CD4-positive, alpha-beta T cell treated with Interleukin-15 for 4 hours (primary cell): ENCODE measurements around the gene WNT8A.

Experiments
- DNase-seq: peaks from one replicate; pipeline ENCODE4 v3.0.0-alpha.2; 2020; ENCODE audit warnings: low spot score

The WNT8A gene

DNA sequence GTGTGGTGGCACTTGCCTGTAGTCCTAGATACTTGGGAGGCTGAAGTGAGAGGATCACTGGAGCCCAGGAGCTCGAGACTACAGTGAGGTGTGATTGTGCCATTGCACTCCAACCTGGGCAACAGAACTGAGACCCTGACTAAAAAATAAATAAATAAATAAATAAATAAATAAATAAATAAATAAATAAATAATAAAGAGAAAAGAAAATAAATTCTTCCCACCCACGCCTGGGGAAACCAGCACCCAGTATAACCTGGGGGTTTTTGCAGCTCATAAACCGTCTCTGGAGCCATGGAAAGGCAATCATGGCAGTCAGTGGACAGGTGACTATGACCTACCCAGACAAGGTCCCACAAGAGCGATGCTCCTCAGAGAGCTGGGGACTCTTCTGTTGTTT, 7.9 kb downstream of the WNT8A start:
- no peak for DNase-seq

DNA sequence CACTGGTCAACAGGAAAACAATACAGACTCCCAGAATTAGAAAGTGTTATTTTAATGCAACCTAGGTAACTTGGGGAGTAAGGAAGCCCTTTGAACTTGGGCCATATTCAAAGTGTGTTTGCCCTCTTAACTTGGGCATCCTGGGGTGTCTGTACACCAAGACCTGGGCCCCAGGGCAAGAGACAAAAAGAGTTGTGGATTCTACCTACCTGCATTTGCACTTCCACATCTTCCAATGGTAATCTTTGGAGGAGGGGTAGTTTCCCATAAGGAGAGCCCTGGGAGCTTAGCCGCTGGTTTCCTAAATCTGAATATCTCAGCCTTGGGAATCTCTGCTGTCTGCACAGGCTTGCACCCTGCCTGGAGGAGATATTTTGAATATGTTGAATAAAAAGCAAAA, 8.5 kb downstream of the WNT8A start:
- DNase-seq, result no peak

DNA sequence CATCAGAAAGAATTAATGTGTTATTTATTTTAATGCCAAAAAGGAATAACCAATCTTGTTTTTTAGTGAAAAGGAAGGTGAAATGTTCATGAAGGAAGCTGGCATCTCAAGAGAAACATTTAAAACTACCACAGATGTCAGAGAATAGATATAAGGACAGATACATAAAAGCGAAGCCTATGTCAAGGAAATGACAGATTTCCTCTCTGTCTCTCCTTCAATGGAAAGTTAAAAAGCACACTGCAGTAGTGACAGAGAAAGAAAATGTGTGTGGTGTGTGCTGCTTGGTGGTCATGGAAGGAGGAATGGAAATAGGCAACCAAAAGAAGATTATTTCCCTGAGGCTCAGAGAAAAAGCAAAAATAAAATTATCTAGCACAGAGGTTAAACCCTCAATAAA, 9.2 kb downstream of the WNT8A start:
- no peak for DNase-seq

DNA sequence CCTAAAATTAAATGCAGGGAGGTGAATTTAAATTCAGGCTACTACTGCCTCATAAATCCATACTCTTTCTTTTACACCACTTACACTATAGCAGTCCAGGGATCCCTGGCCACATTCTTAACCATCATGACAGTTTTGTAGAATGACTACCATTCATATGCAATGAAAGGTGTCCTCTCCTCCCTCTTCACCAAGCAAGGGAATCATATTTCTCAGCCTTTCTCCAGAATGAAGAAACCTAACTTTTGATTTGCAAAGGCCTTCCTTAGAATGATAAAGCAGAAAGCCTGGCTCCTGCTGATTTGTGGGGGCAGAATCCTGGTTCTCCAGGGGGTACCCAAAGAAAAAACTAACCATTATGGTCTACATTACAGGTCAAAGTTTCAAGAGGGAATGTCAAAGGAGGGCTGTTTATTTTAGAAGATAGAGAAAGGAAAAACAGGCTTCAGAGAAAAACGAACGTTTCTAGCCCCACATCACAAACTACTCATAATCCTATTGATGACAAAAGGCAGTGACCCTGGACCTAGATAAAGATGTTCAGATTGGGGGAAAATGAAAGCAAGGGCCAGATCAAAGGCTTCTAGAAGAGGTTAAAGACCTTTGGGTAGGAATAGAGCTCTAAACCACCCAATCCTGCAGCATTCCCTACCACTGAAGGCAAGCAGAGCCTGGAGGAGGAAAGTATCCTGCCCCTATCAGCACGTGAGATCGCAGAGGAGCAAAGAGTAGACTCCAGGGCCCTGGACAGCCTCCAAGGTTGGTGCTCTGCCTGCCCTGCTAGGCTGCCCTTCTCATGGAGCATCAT, 11.5 kb downstream of the WNT8A start:
- no peak for DNase-seq

DNA sequence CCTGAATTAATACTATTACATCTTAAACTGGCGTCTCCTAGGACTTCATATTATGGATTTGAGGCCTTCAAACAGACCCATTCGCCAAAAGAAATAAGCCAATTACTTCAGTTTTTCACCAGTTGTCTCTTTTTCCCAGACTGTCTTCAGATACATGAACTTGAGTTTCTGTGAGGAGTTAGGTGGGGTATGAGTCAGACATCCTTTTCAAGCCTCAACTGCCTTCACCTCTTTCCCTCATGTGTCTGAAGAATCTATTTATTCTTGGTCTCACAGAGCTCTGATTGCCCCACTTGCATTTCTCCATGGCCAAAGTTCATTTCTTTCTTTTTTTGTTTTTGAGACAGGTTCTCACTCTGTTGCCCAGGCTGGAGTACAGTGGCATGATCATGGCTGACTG, 12.5 kb downstream of the WNT8A start:
- no peak for DNase-seq

DNA sequence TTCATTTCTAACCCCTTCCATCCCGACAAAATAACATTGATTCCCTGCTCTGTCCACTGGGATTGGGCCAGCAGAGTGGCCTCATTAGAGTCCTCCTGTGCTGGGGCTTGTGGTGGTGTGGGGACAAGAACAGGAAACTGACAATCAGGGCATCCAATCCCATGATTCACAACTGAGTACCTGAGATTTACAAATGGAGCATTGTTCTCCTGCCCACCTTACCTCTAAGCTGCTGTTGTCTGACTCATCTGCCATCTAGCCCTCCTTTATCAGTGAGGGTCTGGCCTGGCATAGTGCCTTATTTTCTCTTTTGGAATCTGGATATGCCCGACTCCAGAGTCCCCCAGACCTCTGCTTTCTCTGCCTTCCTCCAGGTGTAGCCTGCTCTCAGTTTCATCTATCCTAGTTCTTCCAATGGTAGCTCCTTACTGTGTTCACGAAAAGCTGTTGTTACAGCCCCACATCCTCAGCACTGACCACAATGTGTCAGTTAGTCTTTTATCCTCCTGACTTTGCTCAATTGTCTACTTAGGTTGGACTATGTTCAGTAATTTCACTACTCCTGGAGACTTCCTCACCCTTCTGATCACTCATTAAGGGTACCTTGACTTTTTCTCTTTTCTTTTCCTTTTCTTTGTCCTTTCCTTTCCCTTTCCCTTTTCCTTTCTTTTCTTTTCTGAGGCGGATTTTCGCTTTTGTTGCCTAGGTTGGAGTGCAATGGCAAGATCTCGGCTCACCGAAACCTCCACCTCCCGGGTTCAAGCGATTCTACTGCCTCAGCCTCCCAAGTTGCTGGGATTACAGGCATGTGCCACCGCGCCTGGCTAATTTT, 13.4 kb downstream of the WNT8A start:
- DNase-seq, result no peak

DNA sequence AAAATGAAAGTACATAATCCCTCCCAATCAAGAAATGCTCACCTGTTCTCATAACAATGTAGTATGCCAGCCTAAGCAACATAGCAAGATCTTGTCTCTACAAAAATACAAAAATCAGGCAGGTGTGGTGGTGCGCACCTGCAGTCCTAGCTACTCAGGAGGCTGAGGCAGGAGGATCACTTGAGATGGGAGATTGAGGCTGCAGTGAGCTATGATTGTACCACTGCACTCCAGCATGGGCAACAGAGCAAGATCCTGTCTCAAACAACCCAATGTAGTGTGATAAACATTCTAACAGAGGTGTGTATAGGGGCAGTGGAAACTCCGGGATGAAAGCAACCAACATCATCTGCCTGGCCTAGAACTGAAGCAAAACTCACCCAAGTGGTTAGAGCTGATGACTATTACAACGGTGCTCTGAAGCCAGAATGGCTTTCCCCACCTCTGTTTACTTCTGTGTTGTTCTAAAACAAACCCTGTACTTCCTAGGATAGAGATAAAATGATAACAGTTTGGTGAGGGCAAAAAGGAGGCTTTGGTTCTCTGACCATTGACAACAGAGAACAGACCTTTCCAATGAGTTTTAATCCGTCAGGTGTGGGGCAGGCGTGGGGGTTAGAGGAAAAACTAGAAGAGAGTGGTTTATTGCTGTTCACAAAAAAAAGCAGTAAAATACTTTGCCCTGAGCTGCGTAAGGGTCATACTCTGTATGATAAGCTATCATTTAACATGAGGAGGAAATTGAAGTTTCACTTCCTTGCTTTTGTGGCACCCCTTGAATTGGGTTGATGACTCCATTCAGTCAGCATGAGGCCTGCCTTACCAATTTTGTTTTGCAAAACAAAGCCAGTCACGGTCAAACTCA, 18.9 kb downstream of the WNT8A start:
- no peak for DNase-seq

DNA sequence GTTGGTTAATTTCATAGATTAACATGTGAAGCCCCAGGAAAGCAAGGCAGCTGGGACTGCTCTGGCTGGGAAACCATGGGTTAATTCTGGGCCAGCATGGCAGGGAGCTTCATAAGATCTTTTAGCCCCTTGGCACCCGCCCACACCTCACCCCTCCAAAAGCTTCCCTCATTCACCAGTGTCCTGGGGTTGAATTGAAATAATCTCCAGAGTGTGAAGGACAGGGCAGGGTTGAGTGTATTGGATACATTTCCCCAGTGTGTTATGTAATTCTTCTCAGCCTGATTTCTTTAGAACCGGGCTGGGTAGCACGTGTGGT, 19.4 kb downstream of the WNT8A start:
- no peak for DNase-seq

DNA sequence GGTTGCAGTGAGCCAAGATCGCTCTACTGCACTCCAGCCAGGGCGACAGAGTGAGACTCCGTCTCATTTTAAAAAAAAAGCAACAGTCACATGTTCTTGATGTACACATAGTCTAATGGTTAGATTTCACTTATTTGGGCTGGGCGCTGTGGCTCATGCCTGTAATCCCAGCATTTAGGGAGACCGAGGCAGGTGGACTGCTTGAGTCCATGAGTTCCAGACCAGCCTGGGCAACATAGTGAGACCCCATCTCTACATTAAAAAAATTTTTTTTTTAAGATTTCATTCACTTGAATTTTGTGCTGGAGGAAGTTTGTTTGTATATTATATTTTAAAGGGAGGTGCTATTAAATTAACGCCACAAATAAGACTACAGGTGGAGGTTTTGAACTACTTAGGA, 21.9 kb downstream of the WNT8A start:
- no peak for DNase-seq

DNA sequence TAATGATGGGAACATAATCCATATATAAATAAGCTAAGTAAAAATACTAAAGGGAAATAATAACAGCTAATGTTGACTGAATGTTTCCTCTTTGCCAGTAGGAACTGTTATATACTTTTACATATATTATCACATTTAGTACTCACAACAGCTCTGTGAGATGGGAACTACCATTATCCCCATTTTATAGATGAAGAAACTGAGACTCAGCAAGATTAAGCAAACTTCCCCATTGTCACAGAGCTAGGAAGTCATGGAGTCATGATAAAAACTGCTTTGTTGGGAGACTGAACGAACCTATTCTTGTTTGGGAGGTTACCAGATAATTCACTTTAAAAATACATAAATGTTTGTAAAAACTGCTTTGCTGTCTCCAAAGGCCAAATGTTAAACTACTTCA, 23.4 kb downstream of the WNT8A start:
- no peak for DNase-seq

DNA sequence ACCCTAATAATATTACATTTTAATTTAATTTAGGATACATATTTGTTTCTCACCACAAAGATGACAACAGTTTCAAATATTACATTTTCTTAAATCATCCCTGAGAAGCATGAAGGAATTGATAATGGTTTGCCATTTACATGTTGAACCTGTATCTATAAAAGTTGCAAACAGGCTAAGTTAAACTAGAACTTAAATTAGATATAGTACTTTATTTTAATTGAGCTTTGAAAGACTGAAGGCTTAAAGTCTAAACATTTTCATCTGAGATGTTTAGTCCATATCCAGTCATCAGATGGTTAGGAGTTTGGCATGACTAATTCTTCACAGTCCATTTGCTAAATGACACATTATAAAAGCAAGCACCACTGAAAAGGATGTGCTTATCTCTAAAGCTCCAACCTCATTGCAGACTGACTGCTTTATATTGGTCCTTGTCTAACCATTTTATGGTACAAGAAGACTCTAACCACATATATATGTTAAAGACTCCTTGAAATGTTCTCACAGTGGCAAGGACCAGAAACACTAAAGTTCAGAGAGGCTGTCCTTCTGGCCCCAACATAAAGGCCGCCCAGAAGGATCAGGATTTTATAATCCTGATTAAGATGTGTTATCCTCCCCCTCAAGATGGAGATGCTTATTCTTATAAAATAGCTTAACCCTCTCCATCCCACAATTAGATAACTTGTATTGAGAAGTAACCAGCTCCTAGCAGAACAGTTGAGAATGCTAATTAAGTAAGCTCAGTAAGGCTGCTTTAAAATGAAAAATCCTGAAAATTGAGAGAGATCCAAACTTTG, 25.8 kb downstream of the WNT8A start:
- DNase-seq, result no peak

DNA sequence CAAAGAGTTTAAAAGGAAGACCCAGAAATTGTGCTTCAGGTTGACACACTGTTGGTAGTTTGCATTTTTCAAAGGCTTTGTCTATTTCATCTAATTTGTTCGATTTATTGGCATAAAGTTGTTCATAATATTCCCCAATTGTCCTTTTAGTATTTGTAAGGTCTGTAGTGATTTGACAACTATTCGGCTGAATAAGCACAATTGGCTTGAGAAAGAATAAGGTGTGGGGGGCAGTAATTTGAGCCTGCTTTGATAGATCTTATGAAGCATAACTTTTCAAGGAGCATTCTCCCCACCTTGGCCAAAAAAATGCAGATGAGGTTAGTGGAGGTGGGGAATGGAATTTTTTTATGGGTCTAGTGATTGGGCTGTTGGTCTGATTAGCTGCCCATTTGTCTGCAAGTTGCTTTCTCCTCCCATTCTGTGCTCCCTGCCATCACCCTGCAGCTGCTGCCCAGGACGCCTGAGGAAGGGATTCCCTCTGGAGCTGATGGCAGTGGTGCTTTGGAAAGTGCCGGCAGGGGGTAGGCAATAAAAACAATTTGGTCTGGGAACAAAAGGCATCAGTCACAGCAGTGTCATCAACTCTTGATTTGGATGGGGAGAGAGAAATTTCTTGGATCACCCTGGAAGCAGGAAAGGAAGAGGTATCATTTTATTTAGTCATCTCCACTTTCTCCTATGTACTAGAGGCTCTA, 26.6 kb downstream of the WNT8A start:
- DNase-seq, result no peak

DNA sequence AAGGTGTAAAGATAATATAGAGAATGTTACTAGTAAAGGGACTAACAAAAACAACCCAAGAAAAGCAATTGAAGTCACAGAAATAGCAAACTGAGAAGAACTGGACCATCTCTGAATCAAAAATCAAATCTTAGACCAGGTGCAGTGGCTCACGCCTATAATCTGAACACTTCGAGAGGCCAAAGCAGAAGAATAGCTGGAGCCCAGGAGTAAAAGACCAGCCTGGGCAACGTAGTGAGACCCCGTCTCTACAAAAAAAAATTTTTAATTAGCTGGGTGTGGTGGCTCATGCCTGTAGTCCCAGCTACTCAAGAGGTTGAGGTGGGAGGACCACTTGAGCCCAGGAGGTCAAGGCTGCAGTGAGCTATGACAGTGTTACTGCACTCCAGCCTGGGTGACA, 27.3 kb downstream of the WNT8A start:
- DNase-seq, result no peak

DNA sequence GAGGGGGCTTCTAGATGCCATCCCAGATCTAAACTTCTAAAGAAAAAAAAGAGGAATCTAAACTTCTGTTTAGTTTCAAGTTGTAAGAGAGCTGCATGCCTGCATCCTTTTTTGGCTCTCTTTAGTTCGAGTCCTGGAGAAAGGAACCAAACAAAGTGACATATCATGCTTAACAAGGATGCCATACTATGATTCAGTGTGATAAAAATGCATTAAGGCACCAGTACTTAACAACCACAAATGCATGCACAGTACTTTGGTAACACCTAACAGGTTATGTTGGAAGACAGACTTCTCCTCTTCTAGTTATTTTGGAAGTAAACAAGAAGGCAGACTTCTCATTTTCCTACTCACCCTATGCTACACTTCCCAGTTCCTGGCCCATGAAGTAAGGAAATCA, 28.1 kb downstream of the WNT8A start:
- DNase-seq, result no peak

DNA sequence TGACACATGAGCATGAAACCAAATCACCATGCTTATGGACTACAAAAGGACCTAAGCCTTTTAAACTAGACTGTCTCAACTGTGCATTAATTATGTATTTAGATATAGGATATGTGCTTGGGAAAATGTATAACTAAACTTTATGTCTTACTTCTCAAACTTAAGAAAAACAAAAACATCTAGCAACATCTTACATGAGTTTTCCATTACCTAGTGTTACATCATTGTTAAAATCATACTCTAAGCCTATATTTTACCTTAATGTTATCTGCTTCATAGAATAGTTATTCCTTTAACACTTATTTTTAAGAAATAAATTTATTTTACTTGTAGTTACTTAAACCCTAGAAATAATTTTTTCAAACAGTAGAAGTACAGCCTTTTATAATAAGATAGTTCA, 31.4 kb downstream of the WNT8A start:
- DNase-seq, result no peak

DNA sequence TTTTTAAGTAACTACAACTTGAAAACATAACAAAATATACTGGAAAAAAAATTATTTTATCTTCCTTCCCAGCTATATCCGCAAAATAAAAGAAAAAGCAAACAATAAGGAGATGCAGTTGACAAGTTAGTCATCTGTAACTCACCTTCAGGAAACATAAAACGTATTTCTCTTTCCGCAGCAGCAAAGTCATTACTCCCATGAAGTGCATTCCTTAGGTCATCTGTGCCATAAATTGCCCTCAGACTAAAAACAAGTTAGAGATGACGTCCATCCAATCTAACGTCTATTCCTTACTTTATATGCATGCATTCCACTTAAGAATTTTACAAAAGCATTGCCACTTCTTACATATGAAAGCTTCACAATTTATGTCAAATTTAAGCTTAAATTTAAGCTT, 44.5 kb downstream of the WNT8A start:
- no peak for DNase-seq

DNA sequence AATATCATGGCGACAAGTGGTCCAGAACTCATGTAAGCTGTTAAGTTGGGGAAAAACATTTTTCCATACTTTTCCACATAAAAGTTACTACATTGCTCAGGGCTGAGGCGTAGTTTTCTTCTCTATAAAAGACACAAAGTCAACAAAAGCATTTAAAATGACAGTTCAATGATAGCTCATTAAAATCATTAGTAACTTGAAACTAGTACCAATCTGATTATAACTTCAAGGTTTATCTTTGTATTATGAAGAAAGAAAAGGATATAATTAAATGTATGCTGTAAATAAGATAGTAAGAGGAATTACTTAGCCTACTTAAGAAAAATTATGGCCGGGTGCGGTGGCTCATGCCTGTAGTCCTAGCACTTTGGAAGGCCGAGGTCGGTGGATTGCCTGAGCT, 45.5 kb downstream of the WNT8A start:
- DNase-seq, result no peak

DNA sequence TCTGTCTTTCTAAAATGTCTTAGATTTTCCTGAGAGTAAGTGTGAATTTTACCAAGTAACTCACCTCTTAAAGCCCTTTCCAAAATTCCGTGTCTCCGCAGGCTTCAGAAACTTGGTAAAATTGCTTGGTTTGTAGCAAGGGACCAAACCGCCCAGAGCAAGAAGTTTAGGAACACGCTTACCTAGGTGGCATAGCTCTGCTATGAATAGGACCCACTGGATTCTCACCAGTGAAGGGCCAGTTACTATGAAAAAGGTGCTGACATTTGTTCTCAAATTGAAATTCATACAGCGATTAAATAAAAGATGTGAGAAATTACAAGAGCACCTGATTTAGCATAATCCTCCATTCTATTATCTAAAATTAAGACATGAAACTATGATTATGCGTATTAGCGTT, 48.7 kb downstream of the WNT8A start:
- DNase-seq, result no peak

DNA sequence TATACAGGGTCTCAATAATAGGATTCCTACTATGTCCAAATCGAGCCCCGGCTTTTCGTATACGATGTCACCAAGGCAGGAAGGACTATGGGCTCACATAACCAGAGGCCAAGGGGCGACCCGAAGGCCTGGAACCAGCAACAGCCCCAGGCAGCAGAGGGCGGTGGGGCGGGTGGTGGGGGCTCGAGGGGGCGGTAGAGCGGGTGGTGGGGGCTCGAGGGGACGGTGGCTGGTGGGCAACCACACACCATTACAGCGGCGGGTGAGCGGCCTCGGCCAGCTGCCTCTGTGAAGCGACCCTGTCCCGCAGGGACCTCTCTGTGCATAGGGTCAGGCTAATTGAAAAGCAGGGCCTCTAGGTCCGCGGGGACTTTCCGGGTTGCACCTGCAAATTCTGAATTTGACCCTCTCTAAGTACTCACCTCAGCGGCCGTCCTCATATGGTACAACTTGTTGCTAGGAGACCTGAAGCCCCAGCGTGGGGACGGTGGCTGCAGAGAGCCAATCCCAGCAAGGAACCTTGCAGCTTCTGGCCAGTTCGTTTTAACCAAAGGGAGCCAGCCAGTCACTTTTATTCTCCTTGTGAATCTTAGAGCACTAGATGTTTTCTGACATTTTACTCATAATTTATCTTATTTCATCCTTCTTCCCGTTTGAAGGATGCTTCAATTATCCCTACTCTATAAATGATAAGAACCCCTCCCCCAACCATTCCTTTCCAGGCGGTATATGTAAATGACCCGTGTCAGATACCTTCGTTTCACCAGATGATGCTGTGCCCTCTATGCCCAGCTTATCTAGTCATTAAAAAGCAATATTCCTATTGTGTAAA, 55.3 kb downstream of the WNT8A start, which contains the start of gene NME5:
Gene NME5, minus strand, starts transcription at position 480 of the 832 bp plus-strand sequence. CDS start 648 bp downstream, outside the sequence.
- DNase-seq, result no peak

DNA sequence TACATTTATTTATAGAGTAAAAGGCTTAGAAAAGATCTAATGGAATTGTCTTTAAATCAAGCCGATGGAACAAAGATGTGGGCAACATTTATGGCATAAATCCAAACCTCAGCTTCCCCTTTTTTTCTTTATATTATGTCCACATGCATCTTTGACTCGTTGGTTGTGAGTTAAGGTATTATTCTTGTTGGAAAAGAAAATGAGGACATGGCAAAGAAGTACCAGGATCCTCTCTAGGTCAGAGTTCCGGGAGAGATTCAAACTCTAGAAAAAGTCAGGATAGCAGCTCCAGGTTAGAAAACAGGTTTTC, 55.9 kb downstream of the WNT8A start:
- DNase-seq, result no peak
